K562 (cell line): ENCODE measurements around the gene CIAO3. TPM values are rescaled to one million over a fixed set of nuclear protein-coding genes. Genes with fewer than 3 reads are reported as not detected.

ENCODE experiments used
- BMI1 ChIP-seq: fragments of 150-350 bp; IDR thresholded peaks from 2 replicates; pipeline ENCODE4 v1.6.1; 2014; ENCODE audit warnings: low read length
- CAMTA2 ChIP-seq: fragments of 250-450 bp; sonication (Bioruptor Pico); conservative IDR thresholded peaks from 2 replicates; pipeline ENCODE4 v1.5.1; 2022
- E2F3 ChIP-seq: fragments of 250-450 bp; sonication (Bioruptor Pico); IDR thresholded peaks from 2 replicates; pipeline ENCODE4 v1.4.0; 2020; ENCODE audit warnings: mild to moderate bottlenecking
- HCFC1 ChIP-seq: IDR thresholded peaks from 2 replicates; pipeline ENCODE4 v1.6.1; 2012; ENCODE audit warnings: low read depth, low read length, improper control_type of control experiment
- HNRNPH1 ChIP-seq: fragments of 200-400 bp; formaldehyde crosslinking; optimal IDR thresholded peaks from 2 replicates; pipeline ENCODE3; 2017; ENCODE audit warnings: low read depth, mild to moderate bottlenecking, low read length, moderate library complexity
- SMARCA4 ChIP-seq: fragments of 450-650 bp; IDR thresholded peaks from 2 replicates; pipeline ENCODE4 v1.6.1; 2016
- TEAD4 ChIP-seq, 2 experiments: sonication (generic) in 1 of 2; formaldehyde crosslinking in 1 of 2; IDR thresholded peaks; 2 replicates each; pipeline versions ENCODE4 v1.6.1 to v1.8.0; 2012 to 2022; ENCODE audit warnings: borderline replicate concordance in 1 of 2, inconsistent platforms in 1 of 2, low read length in 1 of 2, mild to moderate bottlenecking in 1 of 2, missing genetic modification reagents in 1 of 2
- ZC3H8 ChIP-seq: fragments of 450-650 bp; IDR thresholded peaks from 2 replicates; pipeline ENCODE4 v1.6.1; 2017
- ZKSCAN8 ChIP-seq: fragments of 200-800 bp; sonication (Bioruptor generic); IDR thresholded peaks from 2 replicates; pipeline ENCODE4 v1.6.1; 2016; ENCODE audit warnings: missing genetic modification characterization, missing compliant biosample characterization
- ZNF224 ChIP-seq: sonication (generic); formaldehyde crosslinking; IDR thresholded peaks from 2 replicates; pipeline ENCODE4 v1.8.0; 2022; ENCODE audit warnings: mild to moderate bottlenecking, missing genetic modification reagents
- ZNF23 ChIP-seq: fragments of 250-450 bp; sonication (Bioruptor Pico); IDR thresholded peaks from 2 replicates; pipeline ENCODE4 v1.4.0; 2020; ENCODE audit warnings: mild to moderate bottlenecking
- ZNF282 ChIP-seq: sonication (generic); formaldehyde crosslinking; IDR thresholded peaks from 2 replicates; pipeline ENCODE4 v1.8.1; 2023; ENCODE audit warnings: missing genetic modification reagents
- ZNF583 ChIP-seq: fragments of 250-450 bp; sonication (Bioruptor Pico); IDR thresholded peaks from 2 replicates; pipeline ENCODE4 v1.4.0; 2020
- polyA plus RNA-seq, 8 experiments: library from polyadenylated mRNA; depleted of rRNA in 4 of 8; stranded (reverse) in 5 of 8; unstranded in 3 of 8; fragments of >200 nt; fragmentation: Nextera tagmentation in 2 of 8; fragmentation: Illumina TruSeq in 1 of 8; extraction: Ambion mirVana in 2 of 8; extraction: Trizol in 1 of 8; gene quantifications; 2 replicates each; pipeline versions ENCODE4 v1.2.1 to v1.2.3, GENCODE V29; 2011 to 2014; ENCODE audit warnings: inconsistent platforms in 1 of 8, missing spikeins in 1 of 8
- total RNA-seq, 7 experiments: library from RNA; depleted of rRNA in 6 of 7; stranded (reverse); fragments of >200 nt in 6 of 7; fragmentation: Illumina TruSeq in 2 of 7; extraction: Trizol in 2 of 7; gene quantifications; 2 replicates each; pipeline versions ENCODE4 v1.2.1 to v1.2.3, GENCODE V29; 2011 to 2021; ENCODE audit warnings: low replicate concordance in 1 of 7
- TF ChIP-seq, protein P1 (sequence below): fragments of 250-450 bp; sonication (Bioruptor Pico); IDR thresholded peaks from 2 replicates; pipeline ENCODE4 v1.8.0; 2021; ENCODE audit warnings: mild to moderate bottlenecking, moderate library complexity
- TF ChIP-seq, protein P2 (sequence below): sonication (generic); formaldehyde crosslinking; IDR thresholded peaks from 2 replicates; pipeline ENCODE4 v1.8.0; 2022; ENCODE audit warnings: mild to moderate bottlenecking, missing genetic modification reagents
- TF ChIP-seq, protein P3 (sequence below): IDR thresholded peaks from 3 replicates; pipeline ENCODE4 v1.6.1; 2011; ENCODE audit warnings: borderline replicate concordance, mild to moderate bottlenecking, moderate library complexity; ENCODE audit not compliant: insufficient read length; ENCODE audit errors: extremely low read depth
- TF ChIP-seq, protein P4 (sequence below): fragments of 450-650 bp; IDR thresholded peaks from 2 replicates; pipeline ENCODE4 v1.6.1; 2016; ENCODE audit warnings: borderline replicate concordance
- TF ChIP-seq, protein P5 (sequence below): fragments of 450-650 bp; IDR thresholded peaks from one replicate; pipeline ENCODE4 v1.6.1; 2018; ENCODE audit warnings: mild to moderate bottlenecking, moderate library complexity; ENCODE audit not compliant: partially characterized antibody

CIAO3 gene
- total and polyA plus RNA-seq, 9 of the 15 experiments (the other 6 are each of a cell fraction or from before 2014, with no cell fraction given), result 2.2 to 35.6 (median 18.7) TPM

DNA sequence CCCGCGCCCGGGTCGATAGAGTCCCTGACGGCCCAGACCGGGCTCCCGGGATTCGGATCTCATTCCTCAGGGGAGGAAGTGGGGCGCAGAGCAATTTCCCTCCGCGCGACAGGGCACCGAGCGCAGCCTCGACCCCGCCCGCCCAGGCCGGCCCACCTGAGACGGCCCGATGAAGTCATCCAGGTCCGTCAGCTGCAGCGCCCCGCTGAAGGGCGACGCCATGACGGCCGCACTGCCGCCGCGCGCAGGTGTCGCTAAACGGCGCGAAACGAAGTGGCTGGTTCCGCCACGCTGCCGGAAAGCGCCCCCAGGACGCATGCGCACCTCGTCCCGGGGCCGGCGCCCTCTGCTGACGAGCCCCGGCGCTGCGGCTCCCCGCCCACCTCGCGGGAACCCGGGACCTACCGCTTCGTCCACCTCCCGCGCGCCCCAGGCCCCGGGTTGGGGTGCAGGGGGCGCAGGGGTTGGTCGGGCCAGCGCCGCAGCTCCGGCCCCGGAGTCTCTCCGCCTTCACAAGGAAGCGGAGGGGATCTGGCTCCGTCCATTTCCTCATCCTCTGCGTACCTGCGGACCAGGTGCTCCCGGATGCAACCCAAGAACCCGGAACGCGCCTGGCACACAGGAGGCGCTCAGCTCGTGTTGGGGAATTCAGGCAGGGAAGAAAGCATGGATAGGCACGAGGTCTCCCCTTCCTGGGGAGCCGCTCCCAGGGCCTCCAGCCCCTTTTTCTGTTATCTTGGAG lies at the start of gene CIAO3 (continued):
- TF ChIP-seq, protein P1, sequence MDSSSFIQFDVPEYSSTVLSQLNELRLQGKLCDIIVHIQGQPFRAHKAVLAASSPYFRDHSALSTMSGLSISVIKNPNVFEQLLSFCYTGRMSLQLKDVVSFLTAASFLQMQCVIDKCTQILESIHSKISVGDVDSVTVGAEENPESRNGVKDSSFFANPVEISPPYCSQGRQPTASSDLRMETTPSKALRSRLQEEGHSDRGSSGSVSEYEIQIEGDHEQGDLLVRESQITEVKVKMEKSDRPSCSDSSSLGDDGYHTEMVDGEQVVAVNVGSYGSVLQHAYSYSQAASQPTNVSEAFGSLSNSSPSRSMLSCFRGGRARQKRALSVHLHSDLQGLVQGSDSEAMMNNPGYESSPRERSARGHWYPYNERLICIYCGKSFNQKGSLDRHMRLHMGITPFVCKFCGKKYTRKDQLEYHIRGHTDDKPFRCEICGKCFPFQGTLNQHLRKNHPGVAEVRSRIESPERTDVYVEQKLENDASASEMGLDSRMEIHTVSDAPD (CRISPR knock-in tag), result no peak
- TF ChIP-seq ZNF282 (CRISPR knock-in tag), result peak; percentile 73; the same call in 1 of the 2 replicates
- no peak for TF ChIP-seq BMI1
- peak; percentile 98 for TF ChIP-seq HCFC1
- no peak for TF ChIP-seq ZNF23 (CRISPR knock-in tag)
- no peak for TF ChIP-seq CAMTA2 (CRISPR knock-in tag)
- no peak for TF ChIP-seq ZC3H8
- TF ChIP-seq, protein P2, sequence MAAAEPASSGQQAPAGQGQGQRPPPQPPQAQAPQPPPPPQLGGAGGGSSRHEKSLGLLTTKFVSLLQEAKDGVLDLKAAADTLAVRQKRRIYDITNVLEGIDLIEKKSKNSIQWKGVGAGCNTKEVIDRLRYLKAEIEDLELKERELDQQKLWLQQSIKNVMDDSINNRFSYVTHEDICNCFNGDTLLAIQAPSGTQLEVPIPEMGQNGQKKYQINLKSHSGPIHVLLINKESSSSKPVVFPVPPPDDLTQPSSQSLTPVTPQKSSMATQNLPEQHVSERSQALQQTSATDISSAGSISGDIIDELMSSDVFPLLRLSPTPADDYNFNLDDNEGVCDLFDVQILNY (CRISPR knock-in tag), result 0 out of 2 replicates have a peak, but pooled peaks have one; percentile 32
- TF ChIP-seq, protein P3, sequence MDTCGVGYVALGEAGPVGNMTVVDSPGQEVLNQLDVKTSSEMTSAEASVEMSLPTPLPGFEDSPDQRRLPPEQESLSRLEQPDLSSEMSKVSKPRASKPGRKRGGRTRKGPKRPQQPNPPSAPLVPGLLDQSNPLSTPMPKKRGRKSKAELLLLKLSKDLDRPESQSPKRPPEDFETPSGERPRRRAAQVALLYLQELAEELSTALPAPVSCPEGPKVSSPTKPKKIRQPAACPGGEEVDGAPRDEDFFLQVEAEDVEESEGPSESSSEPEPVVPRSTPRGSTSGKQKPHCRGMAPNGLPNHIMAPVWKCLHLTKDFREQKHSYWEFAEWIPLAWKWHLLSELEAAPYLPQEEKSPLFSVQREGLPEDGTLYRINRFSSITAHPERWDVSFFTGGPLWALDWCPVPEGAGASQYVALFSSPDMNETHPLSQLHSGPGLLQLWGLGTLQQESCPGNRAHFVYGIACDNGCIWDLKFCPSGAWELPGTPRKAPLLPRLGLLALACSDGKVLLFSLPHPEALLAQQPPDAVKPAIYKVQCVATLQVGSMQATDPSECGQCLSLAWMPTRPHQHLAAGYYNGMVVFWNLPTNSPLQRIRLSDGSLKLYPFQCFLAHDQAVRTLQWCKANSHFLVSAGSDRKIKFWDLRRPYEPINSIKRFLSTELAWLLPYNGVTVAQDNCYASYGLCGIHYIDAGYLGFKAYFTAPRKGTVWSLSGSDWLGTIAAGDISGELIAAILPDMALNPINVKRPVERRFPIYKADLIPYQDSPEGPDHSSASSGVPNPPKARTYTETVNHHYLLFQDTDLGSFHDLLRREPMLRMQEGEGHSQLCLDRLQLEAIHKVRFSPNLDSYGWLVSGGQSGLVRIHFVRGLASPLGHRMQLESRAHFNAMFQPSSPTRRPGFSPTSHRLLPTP, result no peak
- TF ChIP-seq E2F3 (CRISPR knock-in tag), result 0 out of 2 replicates have a peak, but pooled peaks have one; percentile 65
- TF ChIP-seq HNRNPH1, result no peak
- no peak for TF ChIP-seq SMARCA4
- TF ChIP-seq, protein P4, sequence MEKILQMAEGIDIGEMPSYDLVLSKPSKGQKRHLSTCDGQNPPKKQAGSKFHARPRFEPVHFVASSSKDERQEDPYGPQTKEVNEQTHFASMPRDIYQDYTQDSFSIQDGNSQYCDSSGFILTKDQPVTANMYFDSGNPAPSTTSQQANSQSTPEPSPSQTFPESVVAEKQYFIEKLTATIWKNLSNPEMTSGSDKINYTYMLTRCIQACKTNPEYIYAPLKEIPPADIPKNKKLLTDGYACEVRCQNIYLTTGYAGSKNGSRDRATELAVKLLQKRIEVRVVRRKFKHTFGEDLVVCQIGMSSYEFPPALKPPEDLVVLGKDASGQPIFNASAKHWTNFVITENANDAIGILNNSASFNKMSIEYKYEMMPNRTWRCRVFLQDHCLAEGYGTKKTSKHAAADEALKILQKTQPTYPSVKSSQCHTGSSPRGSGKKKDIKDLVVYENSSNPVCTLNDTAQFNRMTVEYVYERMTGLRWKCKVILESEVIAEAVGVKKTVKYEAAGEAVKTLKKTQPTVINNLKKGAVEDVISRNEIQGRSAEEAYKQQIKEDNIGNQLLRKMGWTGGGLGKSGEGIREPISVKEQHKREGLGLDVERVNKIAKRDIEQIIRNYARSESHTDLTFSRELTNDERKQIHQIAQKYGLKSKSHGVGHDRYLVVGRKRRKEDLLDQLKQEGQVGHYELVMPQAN, result peak; percentile 22; the same call in 1 of the 2 replicates
- no peak for TF ChIP-seq ZNF224 (CRISPR knock-in tag)
- peak; percentile 59; the same call in 1 of the 2 replicates for TF ChIP-seq ZNF583 (CRISPR knock-in tag)
- TF ChIP-seq TEAD4 (IDR thresholded peaks at IDR 0.05; ENCODE audit: low read length), result no peak
- TF ChIP-seq TEAD4 (CRISPR knock-in tag; IDR thresholded peaks at IDR 0.05; ENCODE audit: borderline replicate concordance), result no peak
- TF ChIP-seq ZKSCAN8 (CRISPR knock-in tag), result no peak
- TF ChIP-seq, protein P5, sequence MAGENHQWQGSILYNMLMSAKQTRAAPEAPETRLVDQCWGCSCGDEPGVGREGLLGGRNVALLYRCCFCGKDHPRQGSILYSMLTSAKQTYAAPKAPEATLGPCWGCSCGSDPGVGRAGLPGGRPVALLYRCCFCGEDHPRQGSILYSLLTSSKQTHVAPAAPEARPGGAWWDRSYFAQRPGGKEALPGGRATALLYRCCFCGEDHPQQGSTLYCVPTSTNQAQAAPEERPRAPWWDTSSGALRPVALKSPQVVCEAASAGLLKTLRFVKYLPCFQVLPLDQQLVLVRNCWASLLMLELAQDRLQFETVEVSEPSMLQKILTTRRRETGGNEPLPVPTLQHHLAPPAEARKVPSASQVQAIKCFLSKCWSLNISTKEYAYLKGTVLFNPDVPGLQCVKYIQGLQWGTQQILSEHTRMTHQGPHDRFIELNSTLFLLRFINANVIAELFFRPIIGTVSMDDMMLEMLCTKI, result no peak
